ENCODE measurements around the gene FCRL6.
A peak's percentile ranks its signal among the peaks of the same experiment; 100 is the strongest.

The FCRL6 gene

GRCh38 chr1:159829822-159830465, 27.8 kb downstream of the FCRL6 start:
- Histone ChIP-seq H4K8ac (ENCODE audit: low read length) (no peak overlapping the region), H3K36me3 (ENCODE audit: control insufficient read depth in 1 of 2, insufficient read depth in 2 of 2, low read depth in 1 of 2, low read length in 2 of 2) (peaks cover 0 to 4% of the 10 kb centered on the region in 2 experiments), H3K23ac (ENCODE audit: low read length in 2 of 2) (no peak overlapping the region), H3K27me3 (ENCODE audit: control insufficient read depth in 1 of 2, insufficient read depth in 1 of 2, low read length in 2 of 2) (peaks cover 0 to under 1% of the 10 kb centered on the region in 2 experiments), H2BK120ac (ENCODE audit: low read depth, low read length) (no peak overlapping the region), H2BK5ac (ENCODE audit: low read depth, low read length, poor library complexity, severe bottlenecking) (no peak overlapping the region), H2BK15ac (ENCODE audit: low read depth, poor library complexity, severe bottlenecking) (peak overlapping the region; percentile 58), H3K79me1 (replicated peaks; ENCODE audit: low read length, poor library complexity, severe bottlenecking) (no peaks in the 10 kb centered on the region), H3K4ac (ENCODE audit: low read depth in 1 of 2, low read length in 2 of 2) (peak overlapping the region in 1 of 2 experiments; percentile 10), H2AK5ac (ENCODE audit: low read length, severe bottlenecking) (peak overlapping the region; percentile 1), H3K9ac (ENCODE audit: low read length) (peak overlapping the region; percentile 5), H3K27ac (ENCODE audit: low read length, poor library complexity, severe bottlenecking) (peak overlapping the region; percentile 57), H2BK12ac (ENCODE audit: low read length in 2 of 2) (peak overlapping the region in 1 of 2 experiments; percentile 56), H3K14ac (ENCODE audit: low read length in 2 of 2) (peak overlapping the region in 1 of 2 experiments; percentile 45), H4K91ac (ENCODE audit: low read length) (peak overlapping the region; percentile 2), H2AFZ (ENCODE audit: low read depth, low read length) (no peak overlapping the region), H3K18ac (ENCODE audit: low read depth in 1 of 2, low read length in 2 of 2) (peak overlapping the region in 1 of 2 experiments; percentile 73), H3K4me3 (ENCODE audit: insufficient read depth in 1 of 2, low read depth in 1 of 2, low read length in 2 of 2) (no peak overlapping the region), H3K9me3 (ENCODE audit: control insufficient read depth, low read length) (no peaks in the 10 kb centered on the region), H3K4me1 (ENCODE audit: control insufficient read depth, insufficient read depth, low read depth, low read length) (peaks cover 26% of the 10 kb centered on the region), H3K4me2 (ENCODE audit: low read length, poor library complexity, severe bottlenecking) (no peak overlapping the region)
- WGBS = 71% methylated on average over 18 of the region's 18 CpGs
- peak; percentile 84 for DNase-seq

DNA sequence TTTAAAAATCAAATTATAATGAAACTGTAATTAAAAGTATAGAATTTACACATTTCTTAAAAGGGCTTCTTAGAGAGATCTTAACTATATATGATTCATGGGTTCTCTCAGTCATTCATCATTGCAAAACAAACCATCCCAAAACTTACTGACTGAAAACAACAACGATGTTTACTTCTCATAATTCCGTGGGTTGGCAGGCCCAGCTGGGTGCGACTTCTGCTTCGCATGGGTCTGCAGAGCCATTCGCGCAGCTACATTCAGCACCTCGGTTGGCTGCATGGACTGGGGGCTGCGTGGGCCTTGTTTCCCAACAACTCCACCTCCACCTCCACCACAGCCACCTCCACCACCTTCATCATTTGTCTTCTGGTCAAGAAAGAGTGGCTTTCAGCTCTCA, 28.6 kb downstream of the FCRL6 start:
- Histone ChIP-seq H3K36me3 (ENCODE audit: control insufficient read depth in 1 of 2, insufficient read depth in 2 of 2, low read depth in 1 of 2, low read length in 2 of 2) (peaks cover 0 to 7% of the 10 kb centered on the region in 2 experiments), H3K79me1 (replicated peaks; ENCODE audit: low read length, poor library complexity, severe bottlenecking) (no peaks in the 10 kb centered on the region)

DNA sequence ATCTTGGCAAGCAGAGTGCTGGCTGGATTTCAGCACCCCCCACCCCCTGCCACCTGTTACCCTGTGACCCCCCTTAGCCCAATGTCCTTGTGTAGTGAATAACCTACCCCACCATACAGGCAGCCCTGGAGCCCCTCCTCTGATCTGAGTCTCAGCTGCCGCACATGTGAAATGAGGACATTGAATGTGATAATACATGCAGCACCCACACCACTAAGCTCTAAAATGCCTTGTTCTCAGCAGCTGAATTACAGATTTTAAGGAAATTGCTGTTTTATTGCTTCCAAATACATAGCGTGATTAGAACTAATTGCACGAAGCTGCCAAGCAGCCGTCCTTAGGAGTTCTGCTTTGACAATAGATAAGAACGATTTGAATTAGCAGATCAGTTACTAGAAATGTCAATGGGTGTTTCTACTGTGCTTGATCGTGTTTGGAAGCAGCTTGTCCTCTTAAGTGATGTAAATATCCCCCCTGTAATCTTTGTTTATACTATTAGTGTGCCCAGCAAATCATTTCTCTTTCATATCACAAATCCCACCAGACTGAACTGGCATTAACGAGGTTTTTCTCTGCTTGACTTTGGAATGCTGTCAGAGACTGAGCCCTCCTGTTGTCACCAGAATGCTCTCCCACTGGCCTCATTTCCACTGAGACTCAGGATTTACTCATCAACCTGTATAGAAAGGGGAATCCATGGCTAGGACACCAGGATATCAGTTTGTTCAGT, 29.4 kb downstream of the FCRL6 start:
- H3K14ac ChIP-seq (ENCODE audit: low read length in 2 of 2) = no peak overlapping the region
- H3K23ac ChIP-seq (ENCODE audit: low read length in 2 of 2) = no peak overlapping the region
- no peak for DNase-seq
- H2AFZ ChIP-seq (ENCODE audit: low read depth, low read length) = no peak overlapping the region
- no peaks in the 10 kb centered on the region for H3K9me3 ChIP-seq (ENCODE audit: control insufficient read depth, low read length)
- H3K4ac ChIP-seq (ENCODE audit: low read depth in 1 of 2, low read length in 2 of 2) = no peak overlapping the region
- H2BK5ac ChIP-seq (ENCODE audit: low read depth, low read length, poor library complexity, severe bottlenecking) = no peak overlapping the region
- no peak overlapping the region for H2BK15ac ChIP-seq (ENCODE audit: low read depth, poor library complexity, severe bottlenecking)
- no peaks in the 10 kb centered on the region for H3K27me3 ChIP-seq (ENCODE audit: control insufficient read depth in 1 of 2, insufficient read depth in 1 of 2, low read length in 2 of 2)
- no peaks in the 10 kb centered on the region for H3K79me1 ChIP-seq (replicated peaks; ENCODE audit: low read length, poor library complexity, severe bottlenecking)
- no peak overlapping the region for H4K8ac ChIP-seq (ENCODE audit: low read length)
- no peak overlapping the region for H2AK5ac ChIP-seq (ENCODE audit: low read length, severe bottlenecking)
- H3K4me2 ChIP-seq (ENCODE audit: low read length, poor library complexity, severe bottlenecking) = no peak overlapping the region
- H3K18ac ChIP-seq (ENCODE audit: low read depth in 1 of 2, low read length in 2 of 2) = no peak overlapping the region
- peaks cover 21% of the 10 kb centered on the region for H3K4me1 ChIP-seq (ENCODE audit: control insufficient read depth, insufficient read depth, low read depth, low read length)
- H2BK12ac ChIP-seq (ENCODE audit: low read length in 2 of 2) = no peak overlapping the region
- WGBS = 56% methylated on average over 7 of the region's 7 CpGs
- H3K36me3 ChIP-seq (ENCODE audit: control insufficient read depth in 1 of 2, insufficient read depth in 2 of 2, low read depth in 1 of 2, low read length in 2 of 2) = peaks cover 0 to 3% of the 10 kb centered on the region in 2 experiments
- no peak overlapping the region for H4K91ac ChIP-seq (ENCODE audit: low read length)
- H3K9ac ChIP-seq (ENCODE audit: low read length) = no peak overlapping the region
- no peak overlapping the region for H3K27ac ChIP-seq (ENCODE audit: low read length, poor library complexity, severe bottlenecking)
- no peak overlapping the region for H2BK120ac ChIP-seq (ENCODE audit: low read depth, low read length)
- H3K4me3 ChIP-seq (ENCODE audit: insufficient read depth in 1 of 2, low read depth in 1 of 2, low read length in 2 of 2) = no peak overlapping the region

More for the DNA sequence above, 28.6 kb downstream of the FCRL6 start:
- Histone ChIP-seq H3K4me3 (ENCODE audit: insufficient read depth in 1 of 2, low read depth in 1 of 2, low read length in 2 of 2) (no peak overlapping the region), H3K4me2 (ENCODE audit: low read length, poor library complexity, severe bottlenecking) (no peak overlapping the region), H2BK5ac (ENCODE audit: low read depth, low read length, poor library complexity, severe bottlenecking) (no peak overlapping the region), H2BK12ac (ENCODE audit: low read length in 2 of 2) (no peak overlapping the region), H3K23ac (ENCODE audit: low read length in 2 of 2) (no peak overlapping the region), H3K27me3 (ENCODE audit: control insufficient read depth in 1 of 2, insufficient read depth in 1 of 2, low read length in 2 of 2) (no peaks in the 10 kb centered on the region), H3K9me3 (ENCODE audit: control insufficient read depth, low read length) (no peaks in the 10 kb centered on the region), H2BK15ac (ENCODE audit: low read depth, poor library complexity, severe bottlenecking) (no peak overlapping the region), H4K8ac (ENCODE audit: low read length) (no peak overlapping the region), H3K4me1 (ENCODE audit: control insufficient read depth, insufficient read depth, low read depth, low read length) (peaks cover 26% of the 10 kb centered on the region), H2BK120ac (ENCODE audit: low read depth, low read length) (no peak overlapping the region), H3K27ac (ENCODE audit: low read length, poor library complexity, severe bottlenecking) (no peak overlapping the region), H2AFZ (ENCODE audit: low read depth, low read length) (no peak overlapping the region), H3K18ac (ENCODE audit: low read depth in 1 of 2, low read length in 2 of 2) (peak overlapping the region in 1 of 2 experiments; percentile 13), H2AK5ac (ENCODE audit: low read length, severe bottlenecking) (peak overlapping the region; percentile 67), H3K14ac (ENCODE audit: low read length in 2 of 2) (no peak overlapping the region), H4K91ac (ENCODE audit: low read length) (no peak overlapping the region), H3K4ac (ENCODE audit: low read depth in 1 of 2, low read length in 2 of 2) (no peak overlapping the region), H3K9ac (ENCODE audit: low read length) (no peak overlapping the region)
- WGBS = 82% methylated on average over 7 of the region's 8 CpGs
- DNase-seq = no peak

- Histone ChIP-seq H2BK12ac (ENCODE audit: low read length in 2 of 2) (no peak overlapping the region), H3K79me1 (replicated peaks; ENCODE audit: low read length, poor library complexity, severe bottlenecking) (no peaks in the 10 kb centered on the region), H3K4me3 (ENCODE audit: insufficient read depth in 1 of 2, low read depth in 1 of 2, low read length in 2 of 2) (no peak overlapping the region), H3K14ac (ENCODE audit: low read length in 2 of 2) (no peak overlapping the region), H2BK15ac (ENCODE audit: low read depth, poor library complexity, severe bottlenecking) (no peak overlapping the region), H3K27ac (ENCODE audit: low read length, poor library complexity, severe bottlenecking) (no peak overlapping the region), H3K9ac (ENCODE audit: low read length) (no peak overlapping the region), H3K18ac (ENCODE audit: low read depth in 1 of 2, low read length in 2 of 2) (no peak overlapping the region), H3K9me3 (ENCODE audit: control insufficient read depth, low read length) (no peaks in the 10 kb centered on the region), H2BK5ac (ENCODE audit: low read depth, low read length, poor library complexity, severe bottlenecking) (no peak overlapping the region), H2BK120ac (ENCODE audit: low read depth, low read length) (no peak overlapping the region), H3K23ac (ENCODE audit: low read length in 2 of 2) (no peak overlapping the region), H4K91ac (ENCODE audit: low read length) (no peak overlapping the region), H3K4me1 (ENCODE audit: control insufficient read depth, insufficient read depth, low read depth, low read length) (peaks cover 20% of the 10 kb centered on the region), H4K8ac (ENCODE audit: low read length) (no peak overlapping the region), H3K36me3 (ENCODE audit: control insufficient read depth in 1 of 2, insufficient read depth in 2 of 2, low read depth in 1 of 2, low read length in 2 of 2) (peaks cover 0 to 3% of the 10 kb centered on the region in 2 experiments), H2AK5ac (ENCODE audit: low read length, severe bottlenecking) (no peak overlapping the region), H2AFZ (ENCODE audit: low read depth, low read length) (no peak overlapping the region), H3K4me2 (ENCODE audit: low read length, poor library complexity, severe bottlenecking) (no peak overlapping the region), H3K27me3 (ENCODE audit: control insufficient read depth in 1 of 2, insufficient read depth in 1 of 2, low read length in 2 of 2) (no peaks in the 10 kb centered on the region), H3K4ac (ENCODE audit: low read depth in 1 of 2, low read length in 2 of 2) (no peak overlapping the region)
- 82% methylated on average over 2 of the region's 2 CpGs for WGBS
- DNase-seq = no peak
These were observed 30.1 kb downstream of the FCRL6 start for GRCh38 chr1:159832309-159832708.
